Dermis microvascular lymphatic vessel endothelial cell (primary cell): ENCODE results near the gene HNF4A. TPM values are rescaled to one million over a fixed set of nuclear protein-coding genes. Genes with fewer than 3 reads are reported as not detected.

Experiments
- DNase-seq, 2 donors: peaks; one replicate each; pipeline versions ENCODE4 v3.0.0 to v3.0.0-alpha.2; 2010; ENCODE audit warnings: low read depth in 2 of 2
- total RNA-seq: library from RNA; depleted of rRNA; stranded (reverse); fragments of >200 nt; gene quantifications from 2 replicates; pipeline ENCODE4 v1.2.1, GENCODE V29; 2014

The HNF4A gene
- total RNA-seq, 1 donor from 2014 or later, result not detected

GRCh38 chr20:44405785-44406571 lies 50.5 kb downstream of the HNF4A start:
- DNase-seq, result no peak

- no peak for DNase-seq
These were observed 51.2 kb downstream of the HNF4A start for GRCh38 chr20:44406572-44407137.

- DNase-seq, result no peak
These were observed 52.1 kb downstream of the HNF4A start for GRCh38 chr20:44407402-44408184.

DNA sequence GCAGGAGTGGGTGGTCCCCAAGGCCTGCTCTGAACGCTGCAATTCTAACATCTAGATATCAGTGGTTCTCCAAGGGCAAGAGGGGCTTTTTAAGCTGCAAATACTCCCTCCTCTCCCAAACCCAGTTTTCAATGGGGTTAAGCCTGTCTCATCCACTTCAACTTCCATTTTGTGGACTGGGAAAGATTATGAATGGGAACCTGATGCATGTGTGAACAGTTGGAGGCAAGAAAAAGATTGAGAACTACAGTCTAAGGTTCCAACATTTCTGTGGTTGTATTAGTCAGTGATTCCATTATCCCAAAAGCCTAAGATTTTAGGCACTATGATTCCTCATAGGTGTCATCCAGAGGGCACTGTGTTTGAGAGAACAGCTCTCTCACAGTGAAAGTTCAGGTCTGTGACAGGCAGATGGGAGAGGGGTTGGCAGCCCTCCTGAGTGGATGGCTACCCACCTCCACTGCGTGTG lies 53.7 kb downstream of the HNF4A start:
- no peak for DNase-seq

GRCh38 chr20:44410583-44411019 lies 55.1 kb downstream of the HNF4A start:
- DNase-seq, result no peak

- DNase-seq, result no peak
These were observed 55.7 kb downstream of the HNF4A start for GRCh38 chr20:44411020-44411756.

GRCh38 chr20:44411757-44412401 lies 56.4 kb downstream of the HNF4A start:
- DNase-seq, result no peak

GRCh38 chr20:44412402-44413144 lies 57.1 kb downstream of the HNF4A start:
- no peak for DNase-seq

DNA sequence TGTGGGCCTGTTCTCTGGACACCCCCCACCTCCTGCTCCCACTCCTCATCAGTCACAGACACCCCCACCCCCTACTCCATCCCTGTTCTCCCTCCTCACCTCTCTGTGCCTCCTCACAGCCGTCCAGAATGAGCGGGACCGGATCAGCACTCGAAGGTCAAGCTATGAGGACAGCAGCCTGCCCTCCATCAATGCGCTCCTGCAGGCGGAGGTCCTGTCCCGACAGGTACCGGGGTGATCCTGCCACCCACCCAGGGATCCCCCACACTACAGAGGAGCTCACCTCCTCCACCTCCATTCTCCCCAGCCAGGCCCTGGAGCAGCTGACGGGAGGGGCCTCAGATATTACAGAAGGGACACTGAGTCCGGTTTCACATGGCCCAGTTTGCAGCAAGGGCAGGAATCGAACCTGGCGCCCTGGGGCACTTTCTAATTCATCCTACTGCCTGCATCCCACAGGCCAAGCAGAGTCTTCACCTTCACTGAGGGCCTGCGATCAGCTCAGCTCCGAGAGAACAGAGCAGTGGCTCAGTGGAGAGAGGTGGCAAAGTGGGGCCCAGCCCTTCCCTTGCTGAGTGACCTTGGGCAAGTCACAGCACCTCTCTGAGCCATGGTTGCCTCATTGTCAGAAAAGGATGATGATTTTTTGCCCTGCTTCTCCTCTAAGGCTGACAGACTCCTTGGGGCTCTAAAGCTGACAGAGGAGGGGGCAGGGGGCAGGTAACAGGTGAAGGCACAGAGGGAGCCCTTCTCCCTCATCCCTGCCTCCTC lies 58.3 kb downstream of the HNF4A start:
- no peak for DNase-seq

DNA sequence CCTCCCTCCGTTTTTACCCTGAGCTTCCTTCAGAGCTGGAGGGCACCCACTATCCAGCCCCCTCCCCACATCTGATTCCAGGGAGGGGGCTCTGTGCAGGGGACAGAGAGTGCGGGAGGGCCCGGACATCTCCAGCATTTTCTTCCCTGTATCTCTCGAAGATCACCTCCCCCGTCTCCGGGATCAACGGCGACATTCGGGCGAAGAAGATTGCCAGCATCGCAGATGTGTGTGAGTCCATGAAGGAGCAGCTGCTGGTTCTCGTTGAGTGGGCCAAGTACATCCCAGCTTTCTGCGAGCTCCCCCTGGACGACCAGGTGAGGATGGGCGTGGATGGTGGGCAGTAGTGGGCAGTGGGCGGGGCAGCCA lies 58.8 kb downstream of the HNF4A start:
- DNase-seq, result no peak

DNA sequence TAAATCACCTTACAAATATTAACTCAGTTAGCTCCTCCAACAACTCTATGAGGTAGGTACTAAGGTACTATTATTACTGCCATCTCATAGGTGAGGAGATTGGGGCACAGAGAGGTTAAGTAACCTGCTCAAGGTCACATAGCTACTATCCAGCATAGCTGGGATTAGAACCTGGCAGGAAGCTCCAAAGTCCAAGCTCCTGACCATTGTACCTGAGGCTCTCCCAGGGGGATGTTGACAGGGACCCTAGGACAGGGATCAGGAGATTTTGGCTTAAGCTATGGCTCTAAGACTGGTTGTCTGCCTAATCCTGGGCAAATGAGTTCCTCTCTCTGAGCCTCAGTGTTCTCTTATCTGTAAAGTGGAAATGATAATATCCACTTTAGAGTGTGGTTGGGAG lies 59.3 kb downstream of the HNF4A start:
- no peak for DNase-seq

DNA sequence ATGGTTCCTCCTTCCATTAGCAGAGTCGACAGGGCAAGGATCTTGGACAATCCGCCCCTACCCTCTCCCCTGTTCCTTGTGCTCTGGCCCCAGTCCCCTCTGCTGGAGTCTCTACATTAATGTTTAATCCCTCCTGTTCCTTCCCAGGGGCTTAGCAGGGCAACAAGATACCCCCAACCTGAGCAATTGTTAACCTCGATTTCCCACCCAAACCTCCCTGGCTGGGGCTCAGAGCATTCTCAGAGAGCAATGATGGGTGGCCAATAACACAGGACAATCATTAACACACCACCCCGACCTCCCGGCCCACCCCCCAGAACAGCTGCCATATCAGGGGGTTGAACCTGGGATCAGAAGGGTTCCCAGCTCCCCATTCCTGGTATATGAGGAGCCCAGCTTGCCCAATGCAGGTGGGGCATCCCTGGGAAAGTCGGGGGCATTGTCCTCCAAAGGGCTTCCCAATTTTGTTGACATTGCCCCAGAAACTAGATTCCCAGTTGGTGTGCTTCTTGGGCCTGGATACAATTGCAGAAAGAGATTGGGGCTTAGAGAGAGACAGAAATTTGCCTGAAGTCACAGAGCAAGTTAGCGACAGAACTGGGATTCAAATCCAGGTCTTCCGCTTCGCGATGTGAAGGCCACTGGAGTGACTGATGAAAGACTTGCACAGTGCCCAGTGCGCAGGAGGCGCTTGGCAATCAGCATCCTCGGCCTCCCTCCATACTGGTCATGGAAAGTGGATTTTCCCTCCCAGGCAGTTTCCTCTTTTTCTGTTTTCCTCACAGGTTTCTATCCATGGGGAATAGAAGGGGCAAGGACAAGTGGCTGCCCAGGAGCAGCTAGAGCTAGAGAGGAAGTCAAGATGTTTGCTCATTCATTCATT lies 60.6 kb downstream of the HNF4A start:
- DNase-seq, result no peak

DNA sequence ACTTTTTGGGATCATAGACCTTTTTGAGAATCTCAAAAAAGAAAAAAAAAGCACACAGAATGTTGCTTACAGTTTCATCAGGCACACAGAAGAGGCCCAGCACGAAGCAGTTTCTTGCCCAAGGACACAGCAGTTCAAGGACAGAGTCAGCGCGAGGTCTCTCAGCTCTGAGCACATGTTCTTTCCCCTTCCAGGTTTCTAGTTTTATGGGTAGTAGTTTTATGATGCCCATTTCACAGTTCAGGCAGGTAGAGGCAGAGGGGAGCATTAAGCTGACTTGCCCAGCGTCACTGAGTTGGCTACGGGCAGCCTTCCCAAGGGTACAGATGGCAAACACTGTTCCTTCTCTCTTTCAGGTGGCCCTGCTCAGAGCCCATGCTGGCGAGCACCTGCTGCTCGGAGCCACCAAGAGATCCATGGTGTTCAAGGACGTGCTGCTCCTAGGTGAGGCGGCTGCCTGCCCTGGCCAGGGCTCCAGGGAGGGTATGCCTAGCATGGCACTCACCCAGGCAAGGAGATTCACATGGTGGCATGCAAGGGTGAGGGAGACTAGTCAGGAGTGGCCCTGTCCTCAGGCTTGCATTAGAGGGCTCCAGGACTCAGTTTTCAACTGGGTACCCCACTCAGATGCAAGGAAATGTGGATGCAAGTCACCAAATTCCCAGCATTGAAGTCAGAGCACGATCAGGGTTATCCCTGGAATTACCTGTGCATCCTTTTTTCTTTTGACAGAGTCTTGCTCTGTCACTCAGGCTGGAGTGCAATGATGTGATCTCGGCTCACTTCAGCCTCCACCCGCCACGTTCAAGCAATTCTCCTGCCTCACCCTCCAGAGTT lies 62.8 kb downstream of the HNF4A start:
- no peak for DNase-seq

DNA sequence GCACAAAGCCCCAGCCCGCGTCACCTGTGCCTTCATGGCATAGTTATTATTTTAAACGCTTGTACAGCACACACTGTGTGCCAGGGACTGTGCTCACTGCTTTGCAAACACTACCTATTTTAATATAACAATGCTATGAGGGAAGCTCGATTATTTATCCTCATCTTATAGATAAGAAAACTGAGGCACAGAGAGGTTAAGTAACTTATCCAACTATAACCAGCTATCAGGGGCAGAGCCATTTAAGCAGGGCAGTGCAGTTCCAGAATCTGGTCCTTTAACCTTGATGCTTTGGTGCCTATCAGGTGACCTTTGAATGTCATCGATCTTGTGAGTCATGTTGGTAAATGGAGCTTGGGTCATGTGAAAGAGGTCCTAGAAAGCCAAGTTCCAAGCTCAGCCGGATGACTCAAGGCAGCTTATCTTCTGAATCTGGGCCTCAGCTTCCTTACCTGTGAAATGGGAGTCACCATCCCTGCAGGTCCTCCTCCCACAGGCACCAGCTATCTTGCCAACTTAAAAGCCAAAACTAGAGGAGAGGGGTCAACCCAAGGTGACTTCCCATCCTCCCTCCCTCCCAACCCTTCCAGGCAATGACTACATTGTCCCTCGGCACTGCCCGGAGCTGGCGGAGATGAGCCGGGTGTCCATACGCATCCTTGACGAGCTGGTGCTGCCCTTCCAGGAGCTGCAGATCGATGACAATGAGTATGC lies 63.8 kb downstream of the HNF4A start:
- no peak for DNase-seq

GRCh38 chr20:44420497-44420896 lies 65.0 kb downstream of the HNF4A start:
- DNase-seq, result no peak

- no peak for DNase-seq
These were observed 66.6 kb downstream of the HNF4A start for GRCh38 chr20:44422083-44422482.

- no peak for DNase-seq
These were observed 68.0 kb downstream of the HNF4A start for GRCh38 chr20:44423480-44423879.
